ENCODE results near the gene WDR33. TPM values are rescaled to one million over a fixed set of nuclear protein-coding genes. Genes with fewer than 3 reads are reported as not detected.

The WDR33 gene
- total RNA-seq, 1 experiment from 2014 or later, result 87.1 TPM

DNA sequence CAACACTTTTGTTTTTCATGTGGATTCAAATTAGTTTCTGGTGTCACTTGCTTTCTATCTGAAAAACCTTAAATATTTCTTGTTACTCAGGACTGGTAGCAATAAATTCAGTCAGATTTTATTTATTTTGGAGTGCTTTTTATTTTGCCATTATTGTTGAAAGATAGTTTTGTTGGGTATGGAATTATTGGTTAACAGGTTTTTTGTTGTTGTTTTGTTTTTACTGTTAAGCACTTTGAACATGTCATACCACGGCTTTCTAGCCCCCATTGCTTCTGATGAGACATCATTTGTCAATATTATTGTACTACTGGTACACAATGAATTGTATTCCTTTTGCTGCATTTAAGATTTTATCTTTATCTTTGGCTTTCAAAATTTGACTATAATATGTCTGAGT is 122.6 kb downstream of the WDR33 start:
- no TSS peak for BruUV-seq (replicated peaks)
- H3K36me3 ChIP-seq (ENCODE audit: insufficient read depth, low read length, poor library complexity, severe bottlenecking), result no peaks in the 10 kb centered on the region
- peaks cover 17% of the 10 kb centered on the region for H3K9me3 ChIP-seq (ENCODE audit: low read depth, low read length, poor library complexity, severe bottlenecking)
- no peaks in the 10 kb centered on the region for H3K27me3 ChIP-seq (replicated peaks; ENCODE audit: insufficient read depth, low read depth, low read length, poor library complexity)
- ChIA-PET CTCF (no interaction called here), POLR2A (ENCODE audit: low non-redundant PET) (no interaction called here)
- intact Hi-C loops (cut with micrococcal nuclease; ENCODE audit: unreplicated experiment), result no loop called here
- peaks cover 9% of the 10 kb centered on the region for H3K4me1 ChIP-seq (ENCODE audit: insufficient read depth, low read length, poor library complexity, severe bottlenecking)
- no peak for TF ChIP-seq EZH2 (IDR thresholded peaks at IDR 0.05; ENCODE audit: borderline replicate concordance, low read depth, low read length, poor library complexity, severe bottlenecking)
- TF ChIP-seq, protein P1, sequence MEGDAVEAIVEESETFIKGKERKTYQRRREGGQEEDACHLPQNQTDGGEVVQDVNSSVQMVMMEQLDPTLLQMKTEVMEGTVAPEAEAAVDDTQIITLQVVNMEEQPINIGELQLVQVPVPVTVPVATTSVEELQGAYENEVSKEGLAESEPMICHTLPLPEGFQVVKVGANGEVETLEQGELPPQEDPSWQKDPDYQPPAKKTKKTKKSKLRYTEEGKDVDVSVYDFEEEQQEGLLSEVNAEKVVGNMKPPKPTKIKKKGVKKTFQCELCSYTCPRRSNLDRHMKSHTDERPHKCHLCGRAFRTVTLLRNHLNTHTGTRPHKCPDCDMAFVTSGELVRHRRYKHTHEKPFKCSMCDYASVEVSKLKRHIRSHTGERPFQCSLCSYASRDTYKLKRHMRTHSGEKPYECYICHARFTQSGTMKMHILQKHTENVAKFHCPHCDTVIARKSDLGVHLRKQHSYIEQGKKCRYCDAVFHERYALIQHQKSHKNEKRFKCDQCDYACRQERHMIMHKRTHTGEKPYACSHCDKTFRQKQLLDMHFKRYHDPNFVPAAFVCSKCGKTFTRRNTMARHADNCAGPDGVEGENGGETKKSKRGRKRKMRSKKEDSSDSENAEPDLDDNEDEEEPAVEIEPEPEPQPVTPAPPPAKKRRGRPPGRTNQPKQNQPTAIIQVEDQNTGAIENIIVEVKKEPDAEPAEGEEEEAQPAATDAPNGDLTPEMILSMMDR (conservative IDR thresholded peaks at IDR 0.05; ENCODE audit: low read depth, low read length), result no peak
- no peak overlapping the region for H3K27ac ChIP-seq (ENCODE audit: low read depth, low read length, poor library complexity, severe bottlenecking)
- H3K4me3 ChIP-seq (ENCODE audit: low read depth, low read length, poor library complexity, severe bottlenecking), result no peak overlapping the region
- DNase-seq (ENCODE audit: low spot score), result no peak

- ChIA-PET CTCF (no interaction called here), POLR2A (ENCODE audit: low non-redundant PET) (no interaction called here)
- no peak for DNase-seq (ENCODE audit: low spot score)
- Histone ChIP-seq H3K27ac (ENCODE audit: low read depth, low read length, poor library complexity, severe bottlenecking) (no peak overlapping the region), H3K36me3 (ENCODE audit: insufficient read depth, low read length, poor library complexity, severe bottlenecking) (no peaks in the 10 kb centered on the region), H3K9me3 (ENCODE audit: low read depth, low read length, poor library complexity, severe bottlenecking) (peaks cover 15% of the 10 kb centered on the region), H3K4me1 (ENCODE audit: insufficient read depth, low read length, poor library complexity, severe bottlenecking) (peaks cover 9% of the 10 kb centered on the region), H3K4me3 (ENCODE audit: low read depth, low read length, poor library complexity, severe bottlenecking) (no peak overlapping the region), H3K27me3 (replicated peaks; ENCODE audit: insufficient read depth, low read depth, low read length, poor library complexity) (no peaks in the 10 kb centered on the region)
- BruUV-seq (replicated peaks), result no TSS peak
- no peak for TF ChIP-seq EZH2 (IDR thresholded peaks at IDR 0.05; ENCODE audit: borderline replicate concordance, low read depth, low read length, poor library complexity, severe bottlenecking)
- TF ChIP-seq, protein P1 (conservative IDR thresholded peaks at IDR 0.05; ENCODE audit: low read depth, low read length), result no peak
- intact Hi-C loops (cut with micrococcal nuclease; ENCODE audit: unreplicated experiment), result no loop called here
Measured at GRCh38 chr2:127685410-127686080, 125.4 kb downstream of the WDR33 start.

DNA sequence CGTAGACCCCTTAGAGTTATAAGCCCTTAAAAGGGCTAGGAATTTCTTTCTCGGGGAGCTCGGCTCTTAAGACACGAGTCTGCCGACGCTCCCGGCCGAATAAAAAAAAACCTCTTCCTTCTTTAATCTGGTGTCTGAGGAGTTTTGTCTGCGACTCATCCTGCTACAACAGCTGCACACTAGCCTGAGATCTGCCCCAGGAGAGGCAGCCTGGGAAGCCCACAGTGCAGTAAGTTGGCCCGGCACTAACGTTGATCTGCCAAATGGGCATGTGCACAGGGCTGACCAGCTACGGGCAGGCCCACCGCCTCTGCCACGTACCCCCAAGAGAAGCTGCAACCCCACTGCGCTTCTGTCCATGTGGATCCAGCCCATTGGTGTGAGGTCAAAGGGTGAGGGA is 127.2 kb downstream of the WDR33 start:
- Histone ChIP-seq H3K36me3 (ENCODE audit: insufficient read depth, low read length, poor library complexity, severe bottlenecking) (no peaks in the 10 kb centered on the region), H3K9me3 (ENCODE audit: low read depth, low read length, poor library complexity, severe bottlenecking) (peaks cover 8% of the 10 kb centered on the region), H3K4me3 (ENCODE audit: low read depth, low read length, poor library complexity, severe bottlenecking) (no peak overlapping the region), H3K4me1 (ENCODE audit: insufficient read depth, low read length, poor library complexity, severe bottlenecking) (peaks cover 9% of the 10 kb centered on the region), H3K27ac (ENCODE audit: low read depth, low read length, poor library complexity, severe bottlenecking) (no peak overlapping the region), H3K27me3 (replicated peaks; ENCODE audit: insufficient read depth, low read depth, low read length, poor library complexity) (no peaks in the 10 kb centered on the region)
- POLR2A ChIA-PET (ENCODE audit: low non-redundant PET), result no interaction called here
- TF ChIP-seq, protein P1 (conservative IDR thresholded peaks at IDR 0.05; ENCODE audit: low read depth, low read length), result no peak
- TF ChIP-seq EZH2 (IDR thresholded peaks at IDR 0.05; ENCODE audit: borderline replicate concordance, low read depth, low read length, poor library complexity, severe bottlenecking), result no peak
- no peak for DNase-seq (ENCODE audit: low spot score)
- CTCF ChIA-PET, result no interaction called here
- BruUV-seq (replicated peaks), result no TSS peak
- intact Hi-C loops (cut with micrococcal nuclease; ENCODE audit: unreplicated experiment), result no loop called here
